Activated B cell treated with CpG ODN at 0.5 μM for 24 hours (primary cell): ENCODE data around the gene AMOTL1. TPM values are rescaled to one million over a fixed set of nuclear protein-coding genes. Genes with fewer than 3 reads are reported as not detected.

Experiments
- ATAC-seq: fragments of 200-7000 bp; cut with Tn5 transposase; one replicate; pipeline ENCODE4 v1.10.0; 2021; ENCODE audit warnings: low read depth, mild to moderate bottlenecking, moderate library complexity
- CTCF ChIA-PET: fragments of 350-600 bp; sonication (Branson Sonifier 250); formaldehyde crosslinking; loops from one replicate; lab custom pipeline; 2021; ENCODE audit warnings: antibody characterized with exemption; lab: Charles Lee
- POLR2A ChIA-PET: fragments of 350-600 bp; sonication (Branson Sonifier 250); formaldehyde crosslinking; loops from one replicate; lab custom pipeline; 2021; ENCODE audit warnings: antibody characterized with exemption; lab: Charles Lee
- DNase-seq: peaks from one replicate; pipeline ENCODE4 v3.0.0; 2022
- H3K27ac Mint-ChIP-seq: one replicate; pipeline ENCODE4 v1.8.0; 2020; ENCODE audit warnings: mixed read lengths
- H3K27me3 Mint-ChIP-seq: one replicate; pipeline ENCODE4 v1.8.0; 2021; ENCODE audit warnings: mixed read lengths
- H3K36me3 Mint-ChIP-seq: one replicate; pipeline ENCODE4 v1.8.0; 2021; ENCODE audit warnings: low read depth, mixed read lengths
- H3K4me1 Mint-ChIP-seq: one replicate; pipeline ENCODE4 v1.8.0; 2021; ENCODE audit warnings: mixed read lengths
- H3K4me3 Mint-ChIP-seq: one replicate; pipeline ENCODE4 v1.8.0; 2020; ENCODE audit warnings: mild to moderate bottlenecking, mixed read lengths
- H3K9me3 Mint-ChIP-seq: one replicate; pipeline ENCODE4 v1.8.0; 2020; ENCODE audit warnings: mixed read lengths
- intact Hi-C: fragments of 100-400 bp; cut with micrococcal nuclease; formaldehyde crosslinking; loops from one replicate; pipeline ENCODE4 v1.15.1; 2024
- total RNA-seq: library from RNA; stranded (reverse); gene quantifications from 2 replicates; pipeline ENCODE4 v1.2.3, GENCODE V29; 2022
- TF ChIP-seq, protein P1 (sequence below): fragments of 200-600 bp; IDR thresholded peaks from one replicate; pipeline ENCODE4 v1.8.0; 2022; ENCODE audit warnings: antibody characterized with exemption, mild to moderate bottlenecking

The AMOTL1 gene
- total RNA-seq, 1 donor from 2014 or later, result 1.0 TPM

DNA sequence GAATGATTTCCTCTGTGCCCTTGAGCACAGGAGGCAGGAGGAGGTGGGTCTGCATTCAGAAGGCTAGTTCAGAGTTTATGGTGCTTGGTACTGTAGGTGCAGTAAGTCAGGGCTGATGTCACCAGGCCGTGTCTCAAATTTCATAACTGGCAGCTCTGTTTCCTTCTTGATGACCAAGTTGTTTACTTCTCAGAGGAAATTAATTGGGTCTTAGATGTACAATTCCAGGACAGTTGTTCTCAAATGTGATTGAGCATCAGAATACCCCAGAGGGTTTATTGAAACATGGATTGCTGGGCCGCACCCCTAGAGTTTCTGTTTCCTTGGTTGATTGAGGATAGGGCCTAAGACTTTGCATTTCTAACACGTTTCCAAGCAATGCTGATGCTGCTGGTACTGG, 6.2 kb downstream of the AMOTL1 start:
- no peak for ATAC-seq
- Mint-ChIP-seq H3K36me3 (no peaks in the 10 kb centered on the region), H3K27me3 (peaks cover 32% of the 10 kb centered on the region), H3K9me3 (no peaks in the 10 kb centered on the region), H3K27ac (no peak overlapping the region), H3K4me1 (peaks cover 5% of the 10 kb centered on the region), H3K4me3 (no peak overlapping the region)
- intact Hi-C loops, result no loop called here
- POLR2A ChIA-PET, result no interaction called here
- DNase-seq, result no peak
- CTCF ChIA-PET, result no interaction called here
- TF ChIP-seq, protein P1, sequence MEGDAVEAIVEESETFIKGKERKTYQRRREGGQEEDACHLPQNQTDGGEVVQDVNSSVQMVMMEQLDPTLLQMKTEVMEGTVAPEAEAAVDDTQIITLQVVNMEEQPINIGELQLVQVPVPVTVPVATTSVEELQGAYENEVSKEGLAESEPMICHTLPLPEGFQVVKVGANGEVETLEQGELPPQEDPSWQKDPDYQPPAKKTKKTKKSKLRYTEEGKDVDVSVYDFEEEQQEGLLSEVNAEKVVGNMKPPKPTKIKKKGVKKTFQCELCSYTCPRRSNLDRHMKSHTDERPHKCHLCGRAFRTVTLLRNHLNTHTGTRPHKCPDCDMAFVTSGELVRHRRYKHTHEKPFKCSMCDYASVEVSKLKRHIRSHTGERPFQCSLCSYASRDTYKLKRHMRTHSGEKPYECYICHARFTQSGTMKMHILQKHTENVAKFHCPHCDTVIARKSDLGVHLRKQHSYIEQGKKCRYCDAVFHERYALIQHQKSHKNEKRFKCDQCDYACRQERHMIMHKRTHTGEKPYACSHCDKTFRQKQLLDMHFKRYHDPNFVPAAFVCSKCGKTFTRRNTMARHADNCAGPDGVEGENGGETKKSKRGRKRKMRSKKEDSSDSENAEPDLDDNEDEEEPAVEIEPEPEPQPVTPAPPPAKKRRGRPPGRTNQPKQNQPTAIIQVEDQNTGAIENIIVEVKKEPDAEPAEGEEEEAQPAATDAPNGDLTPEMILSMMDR, result no peak

DNA sequence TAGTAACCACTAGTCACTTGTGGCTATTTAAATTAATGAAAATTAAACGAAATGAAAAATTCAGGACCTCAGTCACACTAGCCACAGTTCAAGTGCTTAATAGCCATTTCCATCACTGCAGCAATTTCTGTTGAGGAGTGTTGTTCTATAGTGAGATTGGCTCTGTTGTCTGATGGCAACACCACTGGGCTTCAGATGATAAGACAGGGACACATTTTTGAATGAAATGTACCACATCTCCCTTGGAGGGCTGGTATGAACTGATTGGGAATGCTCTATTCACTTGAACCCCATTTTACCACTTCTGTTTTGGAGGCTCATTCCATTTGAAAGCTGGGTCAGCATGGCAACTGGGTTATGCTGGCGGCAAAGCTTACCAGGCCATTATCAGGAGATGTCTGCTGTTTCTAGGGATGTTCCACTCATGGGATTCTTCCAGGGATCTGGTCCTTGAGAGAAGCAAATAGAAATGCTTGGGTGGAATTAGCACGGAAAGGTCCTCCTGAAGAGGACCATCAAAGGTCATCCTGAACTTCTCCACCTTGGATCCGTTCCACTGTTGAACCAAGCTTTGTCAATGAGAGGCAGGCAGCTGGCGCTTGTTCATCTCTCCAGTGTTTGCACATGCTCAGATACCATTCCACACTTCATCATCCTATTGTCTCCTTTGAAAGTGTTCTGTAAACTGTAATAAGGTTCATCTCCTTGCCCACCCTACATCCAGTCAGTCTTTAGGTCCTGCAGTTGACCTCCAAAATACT, 7.6 kb downstream of the AMOTL1 start:
- Mint-ChIP-seq H3K4me3 (no peak overlapping the region), H3K27ac (no peak overlapping the region), H3K27me3 (peaks cover 20% of the 10 kb centered on the region), H3K36me3 (no peaks in the 10 kb centered on the region), H3K4me1 (peaks cover 5% of the 10 kb centered on the region), H3K9me3 (no peaks in the 10 kb centered on the region)
- ATAC-seq, result no peak
- intact Hi-C loops, result no loop called here
- TF ChIP-seq, protein P1, result no peak
- no peak for DNase-seq
- POLR2A ChIA-PET, result no interaction called here
- CTCF ChIA-PET, result no interaction called here

DNA sequence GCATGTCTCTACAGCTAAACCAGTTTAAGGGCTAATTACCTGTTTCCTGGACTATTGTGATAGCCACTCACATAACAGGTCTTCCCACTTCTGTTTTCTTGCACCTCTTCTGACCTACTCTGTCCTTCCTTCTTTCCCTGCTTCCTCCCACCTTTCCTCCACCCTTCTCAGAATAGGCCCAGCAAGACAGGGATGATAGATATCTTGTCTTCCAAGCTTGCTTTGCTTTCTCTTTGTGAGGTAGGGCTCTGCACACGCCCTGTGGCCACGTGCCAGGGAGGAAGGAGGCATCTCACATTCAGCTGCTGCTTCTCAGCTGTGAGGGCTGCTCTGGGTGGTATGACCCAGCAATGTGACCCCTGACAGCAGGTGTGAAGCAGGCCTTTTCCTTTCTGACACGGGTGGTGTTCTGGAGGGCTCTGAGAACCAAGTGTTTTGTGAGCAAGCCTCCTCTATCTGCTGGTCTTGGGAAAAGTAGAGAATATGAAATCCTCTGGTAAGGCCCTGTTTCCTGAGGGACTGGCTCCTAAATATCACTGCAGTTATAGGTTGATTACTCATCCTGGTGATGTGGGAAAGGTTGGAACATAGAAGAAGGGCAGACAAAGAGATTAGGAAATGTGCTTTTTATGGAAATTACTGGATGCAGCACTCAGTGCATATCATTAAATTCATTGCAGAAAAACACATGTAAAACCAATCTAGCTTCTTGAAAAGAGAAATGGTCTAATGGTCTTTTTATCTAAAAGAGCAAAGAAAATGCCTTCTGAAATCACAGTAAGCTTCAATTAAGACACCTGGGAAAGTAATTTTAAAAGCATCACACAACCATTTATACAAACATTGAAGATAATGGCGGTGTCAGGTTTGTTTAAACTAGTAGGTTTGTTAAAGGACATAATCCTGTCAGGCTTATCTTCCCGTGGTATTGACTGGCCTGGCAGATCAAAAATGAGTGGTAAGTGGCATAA, 8.5 kb downstream of the AMOTL1 start:
- CTCF ChIA-PET, result no interaction called here
- TF ChIP-seq, protein P1, result no peak
- DNase-seq, result no peak
- H3K4me1 Mint-ChIP-seq, result peaks cover 9% of the 10 kb centered on the region
- H3K27ac Mint-ChIP-seq, result no peak overlapping the region
- peaks cover 14% of the 10 kb centered on the region for H3K27me3 Mint-ChIP-seq
- H3K9me3 Mint-ChIP-seq, result no peaks in the 10 kb centered on the region
- H3K36me3 Mint-ChIP-seq, result no peaks in the 10 kb centered on the region
- no peak for ATAC-seq
- intact Hi-C loops, result no loop called here
- POLR2A ChIA-PET, result no interaction called here
- H3K4me3 Mint-ChIP-seq, result no peak overlapping the region

DNA sequence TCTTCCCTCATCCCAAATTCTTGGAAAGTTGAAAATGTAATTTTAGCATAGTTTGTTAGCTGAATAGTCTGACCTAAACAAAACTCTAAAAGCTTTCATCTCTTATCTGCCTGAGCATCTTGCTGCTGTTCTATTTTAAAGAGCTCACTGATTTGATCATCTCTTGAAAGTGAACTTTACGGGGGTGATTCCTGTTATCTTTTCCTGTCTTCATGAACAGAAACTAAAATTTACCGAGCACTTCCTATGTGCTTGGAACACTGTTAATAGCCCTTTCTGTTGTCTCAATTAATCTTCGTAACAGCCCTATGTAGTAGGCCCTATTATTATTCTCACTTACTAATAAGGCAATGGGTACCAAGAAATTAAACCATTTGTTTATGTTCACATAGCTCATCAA, 12.3 kb downstream of the AMOTL1 start:
- H3K27ac Mint-ChIP-seq, result no peak overlapping the region
- H3K27me3 Mint-ChIP-seq, result peaks cover 4% of the 10 kb centered on the region
- ChIA-PET POLR2A (no interaction called here), CTCF (no interaction called here)
- TF ChIP-seq, protein P1, result no peak
- H3K4me1 Mint-ChIP-seq, result peaks cover 9% of the 10 kb centered on the region
- H3K4me3 Mint-ChIP-seq, result peak overlapping the region; percentile 16
- DNase-seq (no peak), ATAC-seq (no peak)
- no peaks in the 10 kb centered on the region for H3K9me3 Mint-ChIP-seq
- H3K36me3 Mint-ChIP-seq, result no peaks in the 10 kb centered on the region
- intact Hi-C loops, result no loop called here

DNA sequence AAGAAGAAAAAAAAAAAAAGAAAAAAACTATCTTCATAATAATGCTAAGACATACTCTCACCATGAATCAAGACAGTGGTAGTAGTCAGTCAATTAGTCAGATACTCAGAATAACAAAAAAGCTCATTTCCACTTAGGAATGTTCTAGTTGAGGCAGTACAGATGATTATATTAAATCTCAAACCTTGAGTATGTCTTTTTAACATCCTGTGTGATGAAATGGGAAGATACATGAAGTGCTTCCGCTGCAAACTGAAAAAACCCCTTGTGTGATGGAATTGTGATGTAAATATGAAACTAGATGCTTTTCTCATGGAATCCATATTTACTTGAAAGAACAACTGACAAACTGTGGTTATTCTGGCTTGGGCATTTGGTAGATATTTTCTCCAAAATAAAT, 13.7 kb downstream of the AMOTL1 start:
- TF ChIP-seq, protein P1, result no peak
- H3K9me3 Mint-ChIP-seq, result no peaks in the 10 kb centered on the region
- H3K4me3 Mint-ChIP-seq, result no peak overlapping the region
- H3K4me1 Mint-ChIP-seq, result peaks cover 9% of the 10 kb centered on the region
- no peak overlapping the region for H3K27ac Mint-ChIP-seq
- H3K36me3 Mint-ChIP-seq, result no peaks in the 10 kb centered on the region
- ChIA-PET POLR2A (no interaction called here), CTCF (no interaction called here)
- peaks cover 4% of the 10 kb centered on the region for H3K27me3 Mint-ChIP-seq
- DNase-seq (no peak), ATAC-seq (no peak)
- intact Hi-C loops, result no loop called here
